ENCODE measurements around the gene GMPR2. TPM values are rescaled to one million over a fixed set of nuclear protein-coding genes. Genes with fewer than 3 reads are reported as not detected.

GMPR2 gene
- total and polyA plus RNA-seq, 11 donors = 23.9 to 55.9 (median 31.5) TPM

GRCh38 chr14:24277071-24277470, 44.3 kb downstream of the GMPR2 start:
- peak overlapping the region in 1 of 12 donors; percentile 87 for H3K27ac ChIP-seq
- no peak overlapping the region for H3K4me3 ChIP-seq
- ATAC-seq = no peak
- no peaks in the 10 kb centered on the region for H3K27me3 ChIP-seq
- H3K9me3 ChIP-seq = no peaks in the 10 kb centered on the region
- no peak for TF ChIP-seq POLR2A (IDR thresholded peaks at IDR 0.05)
- no peak for TF ChIP-seq CTCF (IDR thresholded peaks at IDR 0.05)
- no peak for DNase-seq
- no peaks in the 10 kb centered on the region for H3K36me3 ChIP-seq
- H3K4me1 ChIP-seq = peaks cover 0 to 93% (median 16%) of the 10 kb centered on the region in 12 donors
- whole genome bisulfite sequencing, 4 donors = 94 to 96% (median 95%) methylated on average over 6 of the region's 6 CpGs
- intact Hi-C loops (cut with DNase I) = no loop called here

GRCh38 chr14:24277606-24278321, 45.0 kb downstream of the GMPR2 start:
- WGBS, 4 donors = 79 to 83% (median 81%) methylated on average over 10 to 11 of the region's 11 CpGs
- TF ChIP-seq CTCF (IDR thresholded peaks at IDR 0.05) (no peak), POLR2A (IDR thresholded peaks at IDR 0.05) (no peak)
- intact Hi-C loops (cut with DNase I) = no loop called here
- Histone ChIP-seq H3K4me3 (no peak overlapping the region), H3K27me3 (no peaks in the 10 kb centered on the region), H3K36me3 (no peaks in the 10 kb centered on the region), H3K9me3 (no peaks in the 10 kb centered on the region), H3K4me1 (peaks cover 0 to 93% (median 15%) of the 10 kb centered on the region in 12 donors), H3K27ac (peak overlapping the region in 2 of 12 donors; percentile 41 to 87)
- DNase-seq = peak in 1 of 5 donors; percentile 48
- peak in 2 of 4 donors; percentile 21 to 30 for ATAC-seq

GRCh38 chr14:24278424-24278823, 45.7 kb downstream of the GMPR2 start:
- Histone ChIP-seq H3K36me3 (no peaks in the 10 kb centered on the region), H3K4me3 (no peak overlapping the region), H3K4me1 (peaks cover 0 to 88% (median 15%) of the 10 kb centered on the region in 12 donors), H3K9me3 (no peaks in the 10 kb centered on the region), H3K27me3 (no peaks in the 10 kb centered on the region), H3K27ac (peak overlapping the region in 3 of 12 donors; percentile 72 to 87 (median 76))
- intact Hi-C loops (cut with DNase I) = no loop called here
- 63 to 70% (median 68%) methylated on average over 5 of the region's 5 CpGs for whole genome bisulfite sequencing, 4 donors
- TF ChIP-seq CTCF (IDR thresholded peaks at IDR 0.05) = no peak
- TF ChIP-seq POLR2A (IDR thresholded peaks at IDR 0.05) = no peak
- DNase-seq (no peak), ATAC-seq (no peak)

GRCh38 chr14:24279301-24280186, 46.8 kb downstream of the GMPR2 start:
- H3K27me3 ChIP-seq = no peaks in the 10 kb centered on the region
- WGBS, 4 donors = 58 to 66% (median 64%) methylated on average over 11 of the region's 11 CpGs
- ATAC-seq = peak; percentile 75 to 86 (median 80)

More at GRCh38 chr14:24279301-24280186, 46.8 kb downstream of the GMPR2 start:
- TF ChIP-seq POLR2A (IDR thresholded peaks at IDR 0.05) = no peak
- TF ChIP-seq CTCF (IDR thresholded peaks at IDR 0.05) = peak in 11 of 12 donors; percentile 32 to 68 (median 42)
- H3K4me3 ChIP-seq = no peak overlapping the region
- H3K27ac ChIP-seq = peak overlapping the region in 11 of 12 donors; percentile 41 to 87 (median 72)
- no peaks in the 10 kb centered on the region for H3K9me3 ChIP-seq
- intact Hi-C loops (cut with DNase I) = no loop called here
- H3K4me1 ChIP-seq = peaks cover 0 to 77% (median 8%) of the 10 kb centered on the region in 12 donors
- H3K36me3 ChIP-seq = no peaks in the 10 kb centered on the region
- peak in 4 of 5 donors; percentile 60 to 81 (median 67) for DNase-seq
